GM12801 (cell line): Measurements from ENCODE around the gene RNPS1.

ENCODE experiments used
- TF ChIP-seq, protein P1 (sequence below): IDR thresholded peaks from one replicate; pipeline ENCODE4 v1.5.1; 2011; ENCODE audit warnings: control low read depth; ENCODE audit not compliant: insufficient read length; ENCODE audit errors: extremely low read depth

RNPS1 gene

GRCh38 chr16:2297506-2297860 lies 29.6 kb upstream of the RNPS1 start:
- TF ChIP-seq, protein P1, sequence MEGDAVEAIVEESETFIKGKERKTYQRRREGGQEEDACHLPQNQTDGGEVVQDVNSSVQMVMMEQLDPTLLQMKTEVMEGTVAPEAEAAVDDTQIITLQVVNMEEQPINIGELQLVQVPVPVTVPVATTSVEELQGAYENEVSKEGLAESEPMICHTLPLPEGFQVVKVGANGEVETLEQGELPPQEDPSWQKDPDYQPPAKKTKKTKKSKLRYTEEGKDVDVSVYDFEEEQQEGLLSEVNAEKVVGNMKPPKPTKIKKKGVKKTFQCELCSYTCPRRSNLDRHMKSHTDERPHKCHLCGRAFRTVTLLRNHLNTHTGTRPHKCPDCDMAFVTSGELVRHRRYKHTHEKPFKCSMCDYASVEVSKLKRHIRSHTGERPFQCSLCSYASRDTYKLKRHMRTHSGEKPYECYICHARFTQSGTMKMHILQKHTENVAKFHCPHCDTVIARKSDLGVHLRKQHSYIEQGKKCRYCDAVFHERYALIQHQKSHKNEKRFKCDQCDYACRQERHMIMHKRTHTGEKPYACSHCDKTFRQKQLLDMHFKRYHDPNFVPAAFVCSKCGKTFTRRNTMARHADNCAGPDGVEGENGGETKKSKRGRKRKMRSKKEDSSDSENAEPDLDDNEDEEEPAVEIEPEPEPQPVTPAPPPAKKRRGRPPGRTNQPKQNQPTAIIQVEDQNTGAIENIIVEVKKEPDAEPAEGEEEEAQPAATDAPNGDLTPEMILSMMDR, result no peak

DNA sequence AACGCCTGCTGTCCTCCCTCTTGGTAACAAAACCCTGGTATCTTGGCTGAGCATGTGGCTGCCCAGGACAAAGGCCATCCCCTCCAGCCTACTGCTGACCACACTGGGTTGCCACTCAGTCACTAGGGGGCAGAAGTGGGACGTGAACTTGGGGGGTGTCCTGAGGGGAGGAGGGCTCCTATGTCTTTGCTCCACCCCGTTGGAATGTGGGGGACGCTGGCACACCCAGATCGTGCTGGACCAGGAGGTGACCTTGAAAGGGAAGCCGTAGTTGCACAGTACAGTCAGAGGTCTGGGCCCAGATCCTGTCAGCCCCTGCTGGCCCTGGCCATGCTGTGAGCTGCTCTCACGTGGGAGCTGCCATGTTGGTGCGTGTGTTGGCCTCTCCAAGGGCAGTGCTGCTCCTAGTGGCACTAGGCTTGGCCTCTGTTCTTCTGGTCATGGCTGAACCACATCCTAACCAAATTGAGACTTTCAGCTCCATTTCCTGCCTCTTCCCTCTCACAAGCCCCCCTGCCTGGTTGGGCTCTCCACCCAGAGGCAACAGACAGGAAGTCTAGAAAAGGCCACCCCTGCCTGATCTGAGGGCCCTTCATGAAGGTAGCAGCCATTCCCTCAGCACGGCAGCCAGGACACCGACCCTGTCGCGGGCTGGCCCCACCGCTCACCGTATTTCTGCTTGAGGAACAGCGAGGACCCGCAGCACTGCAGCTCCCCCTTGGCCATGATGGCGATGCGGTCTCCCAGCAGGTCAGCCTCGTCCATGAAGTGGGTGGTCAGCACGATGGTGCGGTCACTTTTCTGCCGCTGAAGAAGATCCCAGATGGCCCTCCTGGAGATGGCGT lies 29.0 kb upstream of the RNPS1 start:
- TF ChIP-seq, protein P1, result no peak

DNA sequence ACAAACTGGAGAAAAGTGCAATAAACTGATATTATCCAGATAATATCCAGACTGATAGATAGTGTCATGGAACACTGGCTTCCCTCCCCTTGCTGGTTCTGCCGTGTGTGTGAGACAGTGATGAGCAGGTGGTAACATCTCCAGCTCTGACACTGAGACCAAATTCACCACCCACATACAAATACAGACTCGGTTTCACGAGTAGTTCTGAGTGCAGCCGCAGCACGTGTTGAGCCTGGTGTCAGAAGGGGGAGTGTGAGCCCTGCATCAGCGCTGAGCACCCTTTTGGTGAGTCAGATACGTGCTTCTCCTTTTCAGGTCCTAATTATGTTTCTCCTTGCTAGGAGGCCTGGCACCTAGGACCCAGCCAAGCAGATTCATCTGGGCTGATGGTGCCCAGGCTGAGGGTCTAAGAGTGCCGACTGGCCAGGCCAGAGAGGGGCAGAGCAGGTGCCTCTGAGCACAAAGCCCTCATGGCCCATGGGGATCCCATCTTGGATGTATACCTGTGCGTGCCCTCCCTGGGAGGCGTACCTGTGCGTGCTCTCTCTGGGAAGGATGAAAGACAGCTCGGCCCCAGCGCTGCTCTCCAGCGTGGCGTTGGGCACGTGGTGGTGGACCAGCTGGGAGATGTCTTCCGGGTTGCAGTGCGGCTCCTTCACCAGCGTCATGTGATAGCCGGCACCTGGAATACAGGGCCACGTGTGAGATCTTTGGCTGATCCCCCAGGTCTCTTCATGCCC lies 27.3 kb upstream of the RNPS1 start:
- TF ChIP-seq, protein P1, result no peak

DNA sequence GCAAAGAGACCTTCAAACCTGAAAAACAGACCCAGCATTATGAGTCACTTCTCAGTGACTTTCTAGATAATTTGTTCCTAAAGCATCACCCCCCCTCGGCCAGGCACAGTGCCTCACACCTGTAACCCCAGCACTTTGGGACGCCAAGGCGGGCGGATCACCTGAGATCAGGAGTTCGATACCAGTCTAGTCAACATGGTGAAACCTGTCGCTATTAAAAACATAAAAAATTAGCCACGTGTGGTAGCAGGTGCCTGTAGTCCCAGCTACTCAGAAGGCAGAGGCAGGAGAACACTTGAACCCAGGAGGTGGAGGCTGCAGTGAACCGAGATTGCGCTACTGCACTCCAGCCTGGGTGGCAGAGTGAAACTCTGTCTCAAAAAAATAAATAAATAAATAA lies 24.3 kb upstream of the RNPS1 start:
- TF ChIP-seq, protein P1, result no peak

GRCh38 chr16:2289282-2289681 lies 21.4 kb upstream of the RNPS1 start:
- TF ChIP-seq, protein P1, result no peak

GRCh38 chr16:2288726-2289125 lies 20.8 kb upstream of the RNPS1 start:
- TF ChIP-seq, protein P1, result no peak

DNA sequence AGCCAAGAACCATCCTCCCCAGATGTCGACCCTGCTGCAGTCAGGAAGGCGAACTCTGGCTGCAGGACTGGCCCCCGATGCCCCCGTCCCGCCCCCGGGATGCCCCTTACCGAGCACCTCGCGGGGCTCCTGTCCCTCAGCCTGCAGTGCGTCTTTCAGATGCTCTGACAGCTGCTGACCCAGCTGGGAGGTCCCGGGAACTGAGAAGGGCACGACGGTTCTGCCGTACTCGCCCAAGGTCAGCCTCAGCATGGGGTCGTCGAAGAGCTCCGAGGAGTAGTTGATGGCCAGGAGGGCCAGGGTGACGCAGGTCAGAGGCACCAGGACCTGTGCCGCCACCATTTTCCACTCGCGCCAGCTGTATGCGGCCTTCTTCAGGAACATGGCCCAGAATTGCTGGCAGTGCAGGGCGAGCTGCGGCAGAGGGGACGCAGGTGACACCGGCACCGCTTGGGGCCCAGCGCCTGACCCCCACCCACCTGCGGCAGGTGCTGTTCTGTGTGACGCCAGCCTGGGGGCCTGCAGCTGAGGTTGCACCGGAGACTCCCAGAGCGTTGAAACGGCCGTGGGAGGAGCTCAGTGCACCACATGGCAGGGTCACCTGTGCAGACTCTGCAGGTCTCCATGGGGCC lies 20.1 kb upstream of the RNPS1 start:
- TF ChIP-seq, protein P1, result no peak
